Measurements from ENCODE around the gene REEP3. TPM values are rescaled to one million over a fixed set of nuclear protein-coding genes. Genes with fewer than 3 reads are reported as not detected.

Gene REEP3
- total RNA-seq, 4 donors from 2014 or later, result 60.3 to 115 (median 89.2) TPM

DNA sequence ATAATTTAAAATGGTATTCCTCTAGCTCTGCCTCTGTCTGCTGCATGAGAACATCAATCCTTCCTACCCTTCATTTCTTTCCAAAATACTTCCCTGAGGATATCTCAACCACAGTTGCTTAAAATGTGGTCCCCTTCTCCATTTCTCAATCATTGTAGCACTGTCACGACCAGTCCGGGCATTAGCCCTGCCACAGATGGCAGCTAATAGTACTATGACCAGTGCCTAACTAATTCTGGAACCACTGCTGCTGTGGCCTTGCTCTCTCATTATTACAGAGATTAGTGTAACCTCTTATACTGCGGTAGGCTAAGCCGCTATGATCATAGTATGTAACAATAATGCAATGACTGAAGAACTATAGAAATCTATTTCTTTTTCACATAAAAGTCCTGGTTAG is 66.0 kb downstream of the REEP3 start:
- 97% methylated on average over 4 of the region's 4 CpGs for WGBS
- Histone ChIP-seq H3K27me3 (no peaks in the 10 kb centered on the region), H3K4me1 (peaks cover 5 to 40% (median 34%) of the 10 kb centered on the region in 4 donors), H3K36me3 (no peaks in the 10 kb centered on the region), H3K9me3 (peaks cover 0 to 3% (median 0%) of the 10 kb centered on the region in 4 donors), H3K4me3 (no peak overlapping the region), H3K27ac (replicated peaks in 1 of 4) (no peak overlapping the region)
- no peak for TF ChIP-seq EP300 (IDR thresholded peaks at IDR 0.05)
- no peak for TF ChIP-seq POLR2AphosphoS5 (IDR thresholded peaks at IDR 0.05)
- TF ChIP-seq CTCF (IDR thresholded peaks at IDR 0.05), result no peak
- no peak for TF ChIP-seq POLR2A (IDR thresholded peaks at IDR 0.05; ENCODE audit: low read depth)
- no peak for DNase-seq (ENCODE audit: extremely low spot score)
- intact Hi-C loops (cut with DNase I), result no loop called here

GRCh38 chr10:63588436-63589167 is 67.4 kb downstream of the REEP3 start:
- Histone ChIP-seq H3K4me1 (peaks cover 5 to 37% (median 28%) of the 10 kb centered on the region in 4 donors), H3K9me3 (peaks cover 0 to 3% (median 0%) of the 10 kb centered on the region in 4 donors), H3K36me3 (no peaks in the 10 kb centered on the region), H3K4me3 (no peak overlapping the region), H3K27ac (replicated peaks in 1 of 4) (no peak overlapping the region), H3K27me3 (no peaks in the 10 kb centered on the region)
- no peak for DNase-seq (ENCODE audit: extremely low spot score)
- no peak for TF ChIP-seq EP300 (IDR thresholded peaks at IDR 0.05)
- TF ChIP-seq POLR2AphosphoS5 (IDR thresholded peaks at IDR 0.05), result no peak
- no peak for TF ChIP-seq CTCF (IDR thresholded peaks at IDR 0.05)
- no peak for TF ChIP-seq POLR2A (IDR thresholded peaks at IDR 0.05; ENCODE audit: low read depth)
- 75% methylated on average over 4 of the region's 4 CpGs for WGBS
- intact Hi-C loops (cut with DNase I), result no loop called here

- H3K27ac ChIP-seq (replicated peaks in 1 of 4), result no peak overlapping the region
- 86% methylated on average over 4 of the region's 4 CpGs for WGBS
- TF ChIP-seq POLR2AphosphoS5 (IDR thresholded peaks at IDR 0.05), result no peak
- TF ChIP-seq POLR2A (IDR thresholded peaks at IDR 0.05; ENCODE audit: low read depth), result no peak
- no peak for TF ChIP-seq CTCF (IDR thresholded peaks at IDR 0.05)
- TF ChIP-seq EP300 (IDR thresholded peaks at IDR 0.05), result no peak
- H3K4me1 ChIP-seq, result peaks cover 5 to 25% (median 13%) of the 10 kb centered on the region in 4 donors
- no peak overlapping the region for H3K4me3 ChIP-seq
- intact Hi-C loops (cut with DNase I), result no loop called here
- H3K36me3 ChIP-seq, result peaks cover 0 to 13% (median 5%) of the 10 kb centered on the region in 4 donors
- no peak for DNase-seq (ENCODE audit: extremely low spot score)
- no peaks in the 10 kb centered on the region for H3K9me3 ChIP-seq
- H3K27me3 ChIP-seq, result no peaks in the 10 kb centered on the region
Observed at GRCh38 chr10:63591600-63592379, 70.6 kb downstream of the REEP3 start.

- DNase-seq (ENCODE audit: extremely low spot score), result no peak
- intact Hi-C loops (cut with DNase I), result no loop called here
Observed at GRCh38 chr10:63593576-63593975, 72.4 kb downstream of the REEP3 start.

More at GRCh38 chr10:63593576-63593975, 72.4 kb downstream of the REEP3 start:
- no peak overlapping the region for H3K4me3 ChIP-seq
- no peak overlapping the region for H3K27ac ChIP-seq (replicated peaks in 1 of 4)
- TF ChIP-seq POLR2A (IDR thresholded peaks at IDR 0.05; ENCODE audit: low read depth) (no peak), EP300 (IDR thresholded peaks at IDR 0.05) (no peak), POLR2AphosphoS5 (IDR thresholded peaks at IDR 0.05) (no peak), CTCF (IDR thresholded peaks at IDR 0.05) (no peak)
- H3K27me3 ChIP-seq, result no peaks in the 10 kb centered on the region
- no peaks in the 10 kb centered on the region for H3K9me3 ChIP-seq
- H3K4me1 ChIP-seq, result peaks cover 5 to 22% (median 13%) of the 10 kb centered on the region in 4 donors
- peaks cover 0 to 22% (median 11%) of the 10 kb centered on the region in 4 donors for H3K36me3 ChIP-seq
- WGBS, result 67% methylated on average over 4 of the region's 4 CpGs

All from esophagus muscularis mucosa (tissue), 4 donors.